Endothelial cell of umbilical vein (primary cell): ENCODE measurements around the gene CSNK1G3. TPM values are rescaled to one million over a fixed set of nuclear protein-coding genes. Genes with fewer than 3 reads are reported as not detected.

Source experiments
- BruUV-seq: library from RNA; stranded (reverse); fragments of 400-500 nt; replicated peaks from 2 replicates; lab custom pipeline; 2021; lab: Mats Ljungman, UMichigan
- CTCF ChIA-PET: fragments of 300-600, 350-600 bp; sonication (Branson Sonifier 250); formaldehyde crosslinking; loops from one replicate; lab custom pipeline; 2021; ENCODE audit warnings: antibody characterized with exemption, inconsistent platforms; lab: Charles Lee
- POLR2A ChIA-PET: fragments of 300-600, 350-600 bp; sonication (Branson Sonifier 250); formaldehyde crosslinking; loops from one replicate; lab custom pipeline; 2021; ENCODE audit warnings: antibody characterized with exemption, inconsistent platforms; lab: Charles Lee
- DNase-seq: peaks from one replicate; pipeline ENCODE4 v3.0.0-alpha.2; 2011; ENCODE audit warnings: low read depth, low spot score
- FAIRE-seq: peaks from 2 replicates; lab custom pipeline; 2011; peaks lifted over from hg19 to GRCh38; lab: Jason Lieb, UNC
- H2AFZ ChIP-seq: 2 replicates; pipeline ENCODE4 v1.6.0; 2012; ENCODE audit warnings: low read depth, low read length, control low read depth, inconsistent platforms
- H3K27ac ChIP-seq: 2 replicates; pipeline ENCODE4 v1.5.1; 2011; ENCODE audit warnings: low read depth, mild to moderate bottlenecking, control low read depth, low read length, moderate library complexity; ENCODE audit not compliant: insufficient read depth
- H3K27me3 ChIP-seq, 2 experiments: 2 replicates each; pipeline versions ENCODE4 v1.6.0 to v1.6.1; 2011; ENCODE audit warnings: low read length in 2 of 2, mixed read lengths in 1 of 2; ENCODE audit not compliant: control insufficient read depth in 2 of 2, insufficient read depth in 2 of 2
- H3K36me3 ChIP-seq, 2 experiments: 2 replicates in 1 of 2; 3 replicates in 1 of 2; pipeline ENCODE4 v1.5.1; 2011; ENCODE audit warnings: low read length in 2 of 2, mild to moderate bottlenecking in 1 of 2, moderate library complexity in 1 of 2; ENCODE audit not compliant: control insufficient read depth in 2 of 2, insufficient read depth in 2 of 2; ENCODE audit errors: extremely low read depth in 1 of 2
- H3K4me1 ChIP-seq: 3 replicates; pipeline ENCODE4 v1.5.1; 2011; ENCODE audit warnings: mild to moderate bottlenecking, low read length; ENCODE audit not compliant: control insufficient read depth, insufficient read depth; ENCODE audit errors: extremely low read depth
- H3K4me2 ChIP-seq: 2 replicates; pipeline ENCODE4 v1.6.1; 2011; ENCODE audit warnings: low read length, control low read depth, mixed read lengths; ENCODE audit not compliant: insufficient read depth
- H3K4me3 ChIP-seq, 3 experiments: fragments of 200-600 bp in 1 of 3; sonication (generic), shearing (Covaris generic) in 1 of 3; replicated peaks in 1 of 3; 2 replicates each; pipeline ENCODE4 v1.5.1; 2011 to 2016; ENCODE audit warnings: control low read depth in 3 of 3, low read length in 3 of 3, mild to moderate bottlenecking in 2 of 3, inconsistent platforms in 1 of 3, low read depth in 1 of 3, moderate library complexity in 1 of 3; ENCODE audit not compliant: insufficient read depth in 1 of 3
- H3K79me2 ChIP-seq: 2 replicates; pipeline ENCODE4 v1.6.0; 2012; ENCODE audit warnings: low read length, inconsistent platforms; ENCODE audit not compliant: control insufficient read depth, insufficient read depth
- H3K9ac ChIP-seq: replicated peaks from 2 replicates; pipeline ENCODE3; 2011; ENCODE audit warnings: low read length, control low read depth; ENCODE audit not compliant: insufficient read depth; ENCODE audit errors: extremely low read depth
- H3K9me1 ChIP-seq: replicated peaks from 3 replicates; pipeline ENCODE4 v1.6.0; 2011; ENCODE audit warnings: mild to moderate bottlenecking, low read length; ENCODE audit not compliant: control insufficient read depth, insufficient read depth; ENCODE audit errors: extremely low read depth
- H3K9me3 ChIP-seq: replicated peaks from 2 replicates; pipeline ENCODE4 v1.5.1; 2012; ENCODE audit warnings: low read length, inconsistent platforms; ENCODE audit not compliant: control insufficient read depth, insufficient read depth
- H4K20me1 ChIP-seq: replicated peaks from 2 replicates; pipeline ENCODE3; 2011; ENCODE audit warnings: mild to moderate bottlenecking, low read length; ENCODE audit not compliant: control insufficient read depth, insufficient read depth; ENCODE audit errors: extremely low read depth
- CTCF ChIP-seq, 2 donors: IDR thresholded peaks; 1 replicate in 1 of 2; 2 replicates in 1 of 2; pipeline ENCODE4 v1.5.1; 2011; ENCODE audit warnings: low read length in 2 of 2, mild to moderate bottlenecking in 2 of 2, moderate library complexity in 2 of 2, control low read depth in 1 of 2, inconsistent platforms in 1 of 2, low read depth in 1 of 2; ENCODE audit not compliant: insufficient read depth in 1 of 2; ENCODE audit errors: extremely low read depth in 1 of 2
- EZH2 ChIP-seq: IDR thresholded peaks from 2 replicates; pipeline ENCODE4 v1.6.1; 2012; ENCODE audit warnings: borderline replicate concordance, low read depth, mild to moderate bottlenecking, moderate library complexity, low read length, inconsistent platforms; ENCODE audit not compliant: severe bottlenecking
- FOS ChIP-seq: IDR thresholded peaks from 2 replicates; pipeline ENCODE4 v1.6.1; 2011; ENCODE audit warnings: mild to moderate bottlenecking, low read length, moderate library complexity, borderline replicate concordance; ENCODE audit not compliant: insufficient read depth
- GATA2 ChIP-seq: IDR thresholded peaks from 2 replicates; pipeline ENCODE4 v1.7.0; 2011; ENCODE audit warnings: low read depth, mild to moderate bottlenecking, moderate library complexity, mixed read lengths, low read length; ENCODE audit not compliant: insufficient read length, insufficient read depth
- JUN ChIP-seq: IDR thresholded peaks from 2 replicates; pipeline ENCODE4 v1.6.1; 2011; ENCODE audit warnings: borderline replicate concordance, low read depth; ENCODE audit not compliant: insufficient read length, insufficient read depth
- MYC ChIP-seq: IDR thresholded peaks from one replicate; pipeline ENCODE4 v1.6.1; 2011; ENCODE audit warnings: mild to moderate bottlenecking, low read depth, low read length
- POLR2A ChIP-seq: IDR thresholded peaks from 2 replicates; pipeline ENCODE4 v1.6.1; 2012; ENCODE audit warnings: low read depth, mild to moderate bottlenecking, control low read depth, low read length
- POLR2AphosphoS5 ChIP-seq: IDR thresholded peaks from 2 replicates; pipeline ENCODE4 v1.6.1; 2012; ENCODE audit warnings: low read depth, mild to moderate bottlenecking, control low read depth, low read length, moderate library complexity; ENCODE audit not compliant: insufficient read depth
- dilution Hi-C: fragments of 300-500 bp; cut with MboI; formaldehyde crosslinking; loops from one replicate; pipeline ENCODE4 v1.15.0; 2019; ENCODE audit warnings: low sequenced_read_pairs; ENCODE audit not compliant: extremely low pct_ligation_motif_present
- intact Hi-C: fragments of 100-400 bp; cut with micrococcal nuclease; formaldehyde crosslinking; loops from one replicate; pipeline ENCODE4 v1.10.0; 2022
- polyA plus RNA-seq, 4 experiments: library from polyadenylated mRNA; depleted of rRNA in 3 of 4; stranded (reverse) in 3 of 4; unstranded in 1 of 4; fragments of >200 nt; gene quantifications; 2 replicates each; pipeline versions ENCODE4 v1.2.1 to v1.2.3, GENCODE V29; 2011 to 2012; ENCODE audit warnings: missing spikeins in 1 of 4
- total RNA-seq: library from RNA; stranded (reverse); gene quantifications from 2 replicates; pipeline ENCODE4 v1.2.3, GENCODE V29; 2021
- TF ChIP-seq, protein P1 (sequence below): IDR thresholded peaks from 2 replicates; pipeline ENCODE4 v1.6.1; 2011; ENCODE audit not compliant: insufficient read depth, insufficient read length

CSNK1G3 gene
- total and polyA plus RNA-seq, 2 donors (not counting 3 experiments of a cell fraction or from before 2014, with no cell fraction given) = 10.4 to 35.9 TPM

GRCh38 chr5:123594434-123594833 is 82.5 kb downstream of the CSNK1G3 start:
- no peak for DNase-seq
- TF ChIP-seq POLR2A (no peak), JUN (no peak), MYC (no peak), GATA2 (no peak), CTCF (IDR thresholded peaks at IDR 0.05; ENCODE audit: extremely low read depth in 1 of 2, insufficient read depth in 1 of 2, low read depth in 1 of 2, low read length in 2 of 2) (no peak), POLR2AphosphoS5 (no peak), FOS (no peak), EZH2 (no peak)
- TF ChIP-seq, protein P1, sequence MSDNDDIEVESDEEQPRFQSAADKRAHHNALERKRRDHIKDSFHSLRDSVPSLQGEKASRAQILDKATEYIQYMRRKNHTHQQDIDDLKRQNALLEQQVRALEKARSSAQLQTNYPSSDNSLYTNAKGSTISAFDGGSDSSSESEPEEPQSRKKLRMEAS = no peak
- no peaks in the 10 kb centered on the region for H3K36me3 ChIP-seq
- CTCF ChIA-PET = interaction anchor here (1.0 to 2.1 kb wide), 3 partner anchors 9 to 17 kb away, joined by 4 to 5 read pairs (median 5); no protein-coding TSS in a partner anchor
- no peaks in the 10 kb centered on the region for H3K27me3 ChIP-seq
- POLR2A ChIA-PET = no interaction called here
- no peak for FAIRE-seq
- intact Hi-C loops (no loop called here), dilution Hi-C loops (no loop called here)
- no peaks in the 10 kb centered on the region for H3K9me3 ChIP-seq
- no peak overlapping the region for H3K27ac ChIP-seq
- H3K9me1 ChIP-seq = no peaks in the 10 kb centered on the region
- H3K9ac ChIP-seq = no peak overlapping the region
- H3K4me1 ChIP-seq = no peaks in the 10 kb centered on the region
- no peak overlapping the region for H3K4me3 ChIP-seq
- no peaks in the 10 kb centered on the region for H3K79me2 ChIP-seq
- no peaks in the 10 kb centered on the region for H4K20me1 ChIP-seq
- no peak overlapping the region for H2AFZ ChIP-seq
- no TSS peak for BruUV-seq
- H3K4me2 ChIP-seq = no peak overlapping the region
